IMR-90 (cell line): ENCODE measurements around the gene BTN1A1. TPM values are rescaled to one million over a fixed set of nuclear protein-coding genes. Genes with fewer than 3 reads are reported as not detected.

Experiments
- ATAC-seq: fragments of 200-7000 bp; cut with Tn5 transposase; 2 replicates; pipeline ENCODE4 v1.9.1; 2020; ENCODE audit warnings: low read depth, mild to moderate bottlenecking, moderate library complexity
- BruUV-seq: library from RNA; stranded (reverse); fragments of 400-500 nt; replicated peaks from 2 replicates; lab custom pipeline; 2021; lab: Mats Ljungman, UMichigan
- CTCF ChIA-PET: fragments of 300-600 bp; formaldehyde crosslinking; extraction: SDS; loops from one replicate; lab custom pipeline; 2021; ENCODE audit warnings: antibody characterized with exemption; lab: Yijun Ruan, JAX
- POLR2A ChIA-PET: fragments of 300-600 bp; sonication (Branson Sonifier 250); formaldehyde crosslinking; loops from one replicate; lab custom pipeline; 2022; ENCODE audit warnings: antibody characterized with exemption; ENCODE audit not compliant: unreplicated experiment; lab: Charles Lee
- DNase-seq: peaks from one replicate; pipeline ENCODE4 v3.0.0; 2013
- H2AFZ ChIP-seq: replicated peaks from 2 replicates; pipeline ENCODE3; 2013; ENCODE audit warnings: low read length, mild to moderate bottlenecking; ENCODE audit not compliant: poor library complexity
- H2AK5ac ChIP-seq: 2 replicates; pipeline ENCODE4 v1.6.1; 2013; ENCODE audit warnings: low read depth, low read length, inconsistent platforms
- H2AK9ac ChIP-seq: replicated peaks from 2 replicates; pipeline ENCODE3; 2013; ENCODE audit warnings: mild to moderate bottlenecking, low read depth, low read length, moderate library complexity; ENCODE audit not compliant: poor library complexity
- H2BK120ac ChIP-seq: 2 replicates; pipeline ENCODE4 v1.6.1; 2013; ENCODE audit warnings: low read depth, low read length, inconsistent platforms
- H2BK15ac ChIP-seq: 3 replicates; pipeline ENCODE4 v1.6.1; 2013; ENCODE audit warnings: low read depth, low read length, inconsistent platforms
- H2BK20ac ChIP-seq: 2 replicates; pipeline ENCODE4 v1.6.1; 2013; ENCODE audit warnings: low read depth, mild to moderate bottlenecking, inconsistent platforms, low read length, moderate library complexity
- H2BK5ac ChIP-seq: 2 replicates; pipeline ENCODE4 v1.6.1; 2013; ENCODE audit warnings: mild to moderate bottlenecking, low read depth, low read length, inconsistent platforms; ENCODE audit not compliant: poor library complexity, severe bottlenecking
- H3K14ac ChIP-seq: replicated peaks from 2 replicates; pipeline ENCODE4 v1.6.1; 2013; ENCODE audit warnings: low read depth, low read length, inconsistent platforms
- H3K18ac ChIP-seq: 2 replicates; pipeline ENCODE4 v1.6.1; 2013; ENCODE audit warnings: low read depth, low read length, control low read depth
- H3K23ac ChIP-seq: 2 replicates; pipeline ENCODE4 v1.6.1; 2013; ENCODE audit warnings: low read depth, low read length, inconsistent platforms
- H3K27ac ChIP-seq: 2 replicates; pipeline ENCODE4 v1.5.1; 2013; ENCODE audit warnings: mild to moderate bottlenecking, control low read depth, low read length; ENCODE audit not compliant: insufficient read depth
- H3K27me3 ChIP-seq: 2 replicates; pipeline ENCODE4 v1.6.1; 2013; ENCODE audit warnings: low read length; ENCODE audit not compliant: control insufficient read depth, insufficient read depth
- H3K36me3 ChIP-seq: 2 replicates; pipeline ENCODE4 v1.6.1; 2013; ENCODE audit warnings: low read length, mixed read lengths; ENCODE audit not compliant: control insufficient read depth, insufficient read depth
- H3K4ac ChIP-seq: 2 replicates; pipeline ENCODE4 v1.6.1; 2013; ENCODE audit warnings: low read depth, low read length, inconsistent platforms
- H3K4me1 ChIP-seq: 2 replicates; pipeline ENCODE4 v1.6.1; 2013; ENCODE audit warnings: low read length, mixed read lengths; ENCODE audit not compliant: control insufficient read depth, insufficient read depth
- H3K4me2 ChIP-seq: 2 replicates; pipeline ENCODE4 v1.6.1; 2013; ENCODE audit warnings: low read depth, mild to moderate bottlenecking, control low read depth, low read length, moderate library complexity
- H3K4me3 ChIP-seq: 2 replicates; pipeline ENCODE4 v1.5.1; 2013; ENCODE audit warnings: low read depth, mild to moderate bottlenecking, control low read depth, low read length, moderate library complexity; ENCODE audit not compliant: insufficient read depth
- H3K56ac ChIP-seq: 2 replicates; pipeline ENCODE4 v1.6.1; 2013; ENCODE audit warnings: low read length, inconsistent platforms; ENCODE audit not compliant: insufficient read depth; ENCODE audit errors: extremely low read depth
- H3K79me1 ChIP-seq, 2 experiments: 2 replicates each; pipeline ENCODE4 v1.6.1; 2013; ENCODE audit warnings: low read length in 2 of 2, inconsistent platforms in 1 of 2, low read depth in 1 of 2
- H3K9ac ChIP-seq: 2 replicates; pipeline ENCODE4 v1.6.1; 2013; ENCODE audit warnings: low read depth, low read length, control low read depth
- H3K9me1 ChIP-seq: 2 replicates; pipeline ENCODE4 v1.6.1; 2013; ENCODE audit warnings: low read length, inconsistent platforms; ENCODE audit not compliant: insufficient read depth
- H3K9me3 ChIP-seq: 2 replicates; pipeline ENCODE4 v1.6.1; 2013; ENCODE audit warnings: low read length; ENCODE audit not compliant: control insufficient read depth, insufficient read depth
- H4K20me1 ChIP-seq: 2 replicates; pipeline ENCODE4 v1.6.1; 2013; ENCODE audit warnings: low read length, inconsistent platforms; ENCODE audit not compliant: insufficient read depth
- H4K5ac ChIP-seq: 2 replicates; pipeline ENCODE4 v1.6.1; 2013; ENCODE audit warnings: mild to moderate bottlenecking, low read depth, low read length, control low read depth
- H4K8ac ChIP-seq, 2 experiments: 2 replicates each; pipeline ENCODE4 v1.6.1; 2013; ENCODE audit warnings: low read depth in 2 of 2, low read length in 2 of 2, control low read depth in 1 of 2, inconsistent platforms in 1 of 2
- H4K91ac ChIP-seq: 2 replicates; pipeline ENCODE4 v1.6.1; 2013; ENCODE audit warnings: low read depth, low read length, inconsistent platforms; ENCODE audit not compliant: insufficient read depth
- RCOR1 ChIP-seq: IDR thresholded peaks from 2 replicates; pipeline ENCODE4 v1.6.1; 2012; ENCODE audit warnings: mild to moderate bottlenecking, low read length, improper control_type of control experiment; ENCODE audit not compliant: insufficient replicate concordance
- dilution Hi-C: fragments of 300-500 bp; cut with HindIII; formaldehyde crosslinking; loops from one replicate; pipeline ENCODE4 v1.14.3; 2018; ENCODE audit warnings: low sequenced_read_pairs; ENCODE audit not compliant: unreplicated experiment
- in situ Hi-C: fragments of 300-500 bp; cut with MboI; formaldehyde crosslinking; loops from 3 replicates; pipeline ENCODE4 v1.14.3; 2019; ENCODE audit warnings: low sequenced_read_pairs, inconsistent platforms, mixed read lengths
- intact Hi-C: fragments of 100-400 bp; cut with micrococcal nuclease; formaldehyde crosslinking; loops from 2 replicates; pipeline ENCODE4 v1.10.0; 2022
- polyA plus RNA-seq, 3 experiments: library from polyadenylated mRNA; depleted of rRNA; stranded (reverse); fragments of >200 nt; gene quantifications; 2 replicates each; pipeline ENCODE4 v1.2.3, GENCODE V29; 2012; ENCODE audit warnings: low replicate concordance in 1 of 3
- total RNA-seq: library from RNA; depleted of rRNA; stranded (reverse); fragments of >200 nt; gene quantifications from 2 replicates; pipeline ENCODE4 v1.2.3, GENCODE V29; 2012
- TF ChIP-seq, protein P1 (sequence below): fragments of 150-350 bp; IDR thresholded peaks from 2 replicates; pipeline ENCODE4 v1.6.1; 2016; ENCODE audit warnings: low read depth, mild to moderate bottlenecking, low read length, moderate library complexity, borderline replicate concordance

BTN1A1 gene
- total and polyA plus RNA-seq, 2 of the 4 experiments (the other 2 are of a cell fraction), result not detected

DNA sequence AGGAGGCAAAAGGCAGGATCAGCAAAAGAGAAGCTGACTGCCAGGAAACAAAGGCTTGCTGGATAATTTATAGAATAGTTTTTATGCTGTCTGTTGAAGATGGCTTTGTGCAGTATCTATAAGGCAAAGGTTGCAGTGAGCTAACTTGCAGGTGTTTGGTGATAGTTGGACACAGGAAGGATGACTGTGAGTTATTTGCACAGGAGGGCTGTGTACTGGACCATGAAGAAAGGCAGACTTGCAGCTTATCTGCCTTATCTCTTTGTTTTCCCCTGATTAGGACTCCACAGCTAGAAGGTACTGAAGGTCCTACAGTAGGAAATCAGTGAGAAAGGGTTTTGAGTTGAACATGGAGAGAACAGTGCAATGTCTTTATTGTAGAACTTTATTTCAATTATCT is 2.1 kb downstream of the BTN1A1 start:
- Histone ChIP-seq H2AK5ac (no peak overlapping the region), H3K9me3 (no peaks in the 10 kb centered on the region), H3K79me1 (no peaks in the 10 kb centered on the region), H3K9me1 (0 out of 2 replicates have a peak, but pooled peaks cover 3% of the 10 kb centered on the region), H3K23ac (peak overlapping the region; percentile 48; the same call in 1 of the 2 replicates), H3K9ac (no peak overlapping the region), H2BK120ac (no peak overlapping the region), H4K5ac (no peak overlapping the region), H3K4me1 (0 out of 2 replicates have a peak, but pooled peaks cover 3% of the 10 kb centered on the region), H4K91ac (no peak overlapping the region), H3K4me2 (peak overlapping the region; percentile 78; the same call in 1 of the 2 replicates), H2BK20ac (no peak overlapping the region), H3K14ac (no peak overlapping the region), H3K56ac (no peak overlapping the region), H3K27me3 (peaks cover 31% of the 10 kb centered on the region), H3K4ac (no peak overlapping the region), H2AFZ (no peak overlapping the region), H2BK5ac (no peak overlapping the region), H3K4me3 (no peak overlapping the region), H3K18ac (no peak overlapping the region), H3K36me3 (no peaks in the 10 kb centered on the region), H2AK9ac (no peak overlapping the region), H3K27ac (no peak overlapping the region), H4K20me1 (no peaks in the 10 kb centered on the region), H2BK15ac (no peak overlapping the region), H4K8ac (no peak overlapping the region)
- TF ChIP-seq, protein P1, sequence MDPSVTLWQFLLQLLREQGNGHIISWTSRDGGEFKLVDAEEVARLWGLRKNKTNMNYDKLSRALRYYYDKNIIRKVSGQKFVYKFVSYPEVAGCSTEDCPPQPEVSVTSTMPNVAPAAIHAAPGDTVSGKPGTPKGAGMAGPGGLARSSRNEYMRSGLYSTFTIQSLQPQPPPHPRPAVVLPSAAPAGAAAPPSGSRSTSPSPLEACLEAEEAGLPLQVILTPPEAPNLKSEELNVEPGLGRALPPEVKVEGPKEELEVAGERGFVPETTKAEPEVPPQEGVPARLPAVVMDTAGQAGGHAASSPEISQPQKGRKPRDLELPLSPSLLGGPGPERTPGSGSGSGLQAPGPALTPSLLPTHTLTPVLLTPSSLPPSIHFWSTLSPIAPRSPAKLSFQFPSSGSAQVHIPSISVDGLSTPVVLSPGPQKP, result no peak
- TF ChIP-seq RCOR1, result no peak
- dilution Hi-C loops (no loop called here), in situ Hi-C loops (no loop called here), intact Hi-C loops (no loop called here)
- BruUV-seq, result no TSS peak
- ChIA-PET CTCF (interaction anchor here (1.2 kb wide), 1 partner anchor 10 kb away, joined by 3 read pairs; no protein-coding TSS in a partner anchor), POLR2A (no interaction called here)
- no peak for DNase-seq
- no peak for ATAC-seq
